C4-2B (cell line): Measurements from ENCODE around the gene PCDHA8.

Source experiments
- CTCF ChIP-seq: fragments of 450-650 bp; conservative IDR thresholded peaks from 2 replicates; pipeline ENCODE4 v1.5.1; 2017; ENCODE audit warnings: mild to moderate bottlenecking
- ZFX ChIP-seq: fragments of 450-650 bp; IDR thresholded peaks from 2 replicates; pipeline ENCODE4 v1.6.1; 2017

DNA sequence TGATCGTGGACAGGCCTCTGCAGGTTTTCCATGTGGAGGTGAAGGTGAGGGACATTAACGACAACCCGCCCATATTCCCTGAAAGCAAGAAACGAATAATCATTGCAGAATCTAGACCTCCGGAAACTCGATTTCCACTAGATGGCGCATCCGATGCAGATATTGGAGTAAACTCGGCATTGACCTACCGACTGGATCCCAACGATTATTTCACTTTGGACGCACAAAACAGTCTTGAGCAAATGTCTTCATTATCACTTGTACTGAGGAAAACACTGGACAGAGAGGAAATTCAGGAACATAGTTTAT, 41.6 kb downstream of the PCDHA8 start:
- TF ChIP-seq CTCF (peak; percentile 54), ZFX (no peak)
